RWPE2 (cell line): ENCODE data around the gene TLNRD1.
A peak's percentile ranks its signal among the peaks of the same experiment; 100 is the strongest.

Source experiments
- ATAC-seq: fragments of 200-7000 bp; cut with Tn5 transposase; 3 replicates; pipeline ENCODE4 v1.9.1; 2021; ENCODE audit warnings: low read depth
- DNase-seq: peaks from one replicate; pipeline ENCODE4 v3.0.0-alpha.2; 2020; ENCODE audit warnings: low spot score
- H3K27ac ChIP-seq: fragments of 450-650 bp; 2 replicates; pipeline ENCODE4 v1.5.1; 2017; ENCODE audit warnings: mild to moderate bottlenecking; ENCODE audit not compliant: poor library complexity, severe bottlenecking
- H3K27me3 ChIP-seq: fragments of 250-450 bp; sonication (Bioruptor Pico); 2 replicates; pipeline ENCODE4 v1.5.1; 2021; ENCODE audit warnings: mild to moderate bottlenecking, moderate library complexity; ENCODE audit not compliant: insufficient read depth, poor library complexity, severe bottlenecking
- H3K36me3 ChIP-seq: fragments of 250-450 bp; sonication (Bioruptor Pico); 2 replicates; pipeline ENCODE4 v1.5.1; 2020; ENCODE audit warnings: low read depth, mild to moderate bottlenecking, moderate library complexity
- H3K4me1 ChIP-seq: fragments of 250-450 bp; sonication (Bioruptor Pico); 2 replicates; pipeline ENCODE4 v1.5.1; 2021; ENCODE audit warnings: mild to moderate bottlenecking, moderate library complexity; ENCODE audit not compliant: insufficient read depth, poor library complexity, severe bottlenecking
- H3K4me3 ChIP-seq: fragments of 250-450 bp; sonication (Bioruptor Pico); 2 replicates; pipeline ENCODE4 v1.5.1; 2021; ENCODE audit warnings: mild to moderate bottlenecking, moderate library complexity; ENCODE audit not compliant: severe bottlenecking
- H3K9me3 ChIP-seq: fragments of 250-450 bp; sonication (Bioruptor Pico); 2 replicates; pipeline ENCODE4 v1.5.1; 2021; ENCODE audit warnings: mild to moderate bottlenecking, moderate library complexity; ENCODE audit not compliant: severe bottlenecking
- TF ChIP-seq, protein P1 (sequence below): fragments of 450-650 bp; IDR thresholded peaks from one replicate; pipeline ENCODE4 v1.5.1; 2017; ENCODE audit warnings: mild to moderate bottlenecking, moderate library complexity; ENCODE audit not compliant: poor library complexity, severe bottlenecking

The TLNRD1 gene

DNA sequence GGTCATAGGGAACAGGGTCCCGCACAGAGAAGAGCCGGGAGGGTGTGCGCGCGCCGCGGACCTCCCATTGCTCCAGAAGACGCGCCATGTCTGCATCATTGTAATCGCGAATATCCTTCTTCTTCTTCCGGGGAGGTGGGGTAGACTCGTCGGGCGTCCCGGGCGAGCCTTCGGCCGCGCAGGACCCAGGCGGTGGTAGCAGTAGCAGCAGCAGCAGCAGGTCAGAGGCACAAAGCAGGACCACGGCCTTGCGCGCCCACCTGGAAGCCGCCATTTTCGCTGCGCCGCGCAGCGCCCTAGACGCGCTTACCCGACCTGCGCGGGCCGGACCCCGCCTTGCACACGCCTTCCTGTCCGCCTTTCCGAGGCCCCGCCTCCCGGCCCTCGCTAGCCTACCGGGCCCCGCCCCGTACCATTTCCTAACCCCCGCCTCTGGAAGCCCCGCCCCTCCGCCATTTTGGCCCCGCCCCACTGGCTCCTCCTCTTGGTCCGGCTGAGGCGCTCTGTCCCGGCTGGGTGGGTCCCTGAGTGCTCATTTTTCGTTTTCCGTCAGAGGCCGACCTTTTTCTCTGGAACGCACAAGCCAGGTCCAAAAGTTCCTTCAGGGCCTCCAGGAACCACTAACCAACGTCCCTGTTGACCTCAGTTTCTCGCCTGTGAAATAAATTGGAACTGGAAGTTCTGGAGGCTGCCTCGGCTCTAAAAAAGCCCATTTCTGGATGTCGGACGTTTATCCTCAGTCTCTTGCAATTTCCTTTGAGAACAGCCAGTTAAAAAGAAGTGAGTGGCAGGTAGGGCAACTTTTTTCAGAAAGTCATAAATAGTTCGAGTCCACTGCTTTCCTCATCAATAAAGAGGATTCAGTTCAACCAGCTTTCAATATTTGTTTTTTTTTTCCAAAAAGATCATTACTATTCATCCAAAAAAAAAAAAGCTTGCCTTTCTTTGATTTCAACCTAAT is 10.9 kb upstream of the TLNRD1 start, which contains the start of gene MESD:
Gene MESD, minus strand, starts transcription at position 302 of the 961 bp plus-strand sequence. Its CDS starts 28 bp downstream, at position 274.
- no peaks in the 10 kb centered on the region for H3K9me3 ChIP-seq
- TF ChIP-seq, protein P1, sequence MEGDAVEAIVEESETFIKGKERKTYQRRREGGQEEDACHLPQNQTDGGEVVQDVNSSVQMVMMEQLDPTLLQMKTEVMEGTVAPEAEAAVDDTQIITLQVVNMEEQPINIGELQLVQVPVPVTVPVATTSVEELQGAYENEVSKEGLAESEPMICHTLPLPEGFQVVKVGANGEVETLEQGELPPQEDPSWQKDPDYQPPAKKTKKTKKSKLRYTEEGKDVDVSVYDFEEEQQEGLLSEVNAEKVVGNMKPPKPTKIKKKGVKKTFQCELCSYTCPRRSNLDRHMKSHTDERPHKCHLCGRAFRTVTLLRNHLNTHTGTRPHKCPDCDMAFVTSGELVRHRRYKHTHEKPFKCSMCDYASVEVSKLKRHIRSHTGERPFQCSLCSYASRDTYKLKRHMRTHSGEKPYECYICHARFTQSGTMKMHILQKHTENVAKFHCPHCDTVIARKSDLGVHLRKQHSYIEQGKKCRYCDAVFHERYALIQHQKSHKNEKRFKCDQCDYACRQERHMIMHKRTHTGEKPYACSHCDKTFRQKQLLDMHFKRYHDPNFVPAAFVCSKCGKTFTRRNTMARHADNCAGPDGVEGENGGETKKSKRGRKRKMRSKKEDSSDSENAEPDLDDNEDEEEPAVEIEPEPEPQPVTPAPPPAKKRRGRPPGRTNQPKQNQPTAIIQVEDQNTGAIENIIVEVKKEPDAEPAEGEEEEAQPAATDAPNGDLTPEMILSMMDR: no peak
- H3K36me3 ChIP-seq: peaks cover 19% of the 10 kb centered on the region
- peak within 1 kb of the TSS; percentile 50 for H3K27ac ChIP-seq
- H3K4me1 ChIP-seq: peaks cover 22% of the 10 kb centered on the region
- H3K4me3 ChIP-seq: peak within 1 kb of the TSS; percentile 98
- ATAC-seq (peak; percentile 94), DNase-seq (peak; percentile 99)
- H3K27me3 ChIP-seq: no peaks in the 10 kb centered on the region

DNA sequence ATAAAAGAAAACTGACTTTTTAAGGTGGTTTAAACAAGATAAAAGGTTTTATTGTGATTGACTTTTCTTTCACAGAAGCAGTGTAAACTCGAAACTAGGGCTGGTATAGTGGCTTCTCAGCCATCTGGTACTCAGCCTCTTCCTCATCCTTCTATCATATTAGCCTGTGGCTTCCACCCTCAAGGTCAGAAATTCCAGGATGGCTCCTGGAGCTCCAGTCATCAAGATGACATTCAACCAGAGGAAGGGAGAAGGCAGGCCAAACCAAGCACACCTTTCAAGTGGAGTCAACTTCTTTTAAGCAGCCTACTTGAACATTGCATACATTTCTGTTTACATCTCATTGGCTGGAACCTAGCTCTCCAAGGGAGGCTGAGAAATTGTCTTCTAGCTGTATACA is 9.8 kb upstream of the TLNRD1 start:
- Histone ChIP-seq H3K4me3 (no peak overlapping the region), H3K27me3 (no peaks in the 10 kb centered on the region), H3K9me3 (no peaks in the 10 kb centered on the region), H3K27ac (peak overlapping the region; percentile 50), H3K4me1 (peaks cover 17% of the 10 kb centered on the region), H3K36me3 (peaks cover 16% of the 10 kb centered on the region)
- ATAC-seq (no peak), DNase-seq (no peak)
- TF ChIP-seq, protein P1: no peak

DNA sequence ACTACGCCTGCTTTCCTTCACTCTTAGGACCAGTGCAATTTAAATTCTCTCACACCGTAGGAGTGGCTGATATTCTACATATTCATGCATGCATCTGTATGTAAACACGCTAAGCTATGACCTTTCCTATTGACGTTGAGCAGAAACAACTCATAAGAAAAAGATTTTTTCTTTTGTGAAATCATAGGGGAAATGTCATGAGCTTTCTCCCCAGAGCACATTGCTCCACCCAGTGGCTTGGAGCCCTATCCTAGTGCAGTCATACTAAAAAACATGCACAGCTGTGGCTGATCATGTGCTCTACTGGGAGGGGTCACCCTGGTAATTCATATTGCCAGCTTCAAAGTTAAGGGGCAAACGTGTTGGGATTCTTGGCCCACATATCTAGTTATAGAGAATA is 9.3 kb upstream of the TLNRD1 start:
- Histone ChIP-seq H3K27ac (no peak overlapping the region), H3K4me1 (peaks cover 17% of the 10 kb centered on the region), H3K27me3 (no peaks in the 10 kb centered on the region), H3K4me3 (no peak overlapping the region), H3K36me3 (peaks cover 11% of the 10 kb centered on the region), H3K9me3 (no peaks in the 10 kb centered on the region)
- ATAC-seq (no peak), DNase-seq (no peak)
- TF ChIP-seq, protein P1: peak; percentile 41

DNA sequence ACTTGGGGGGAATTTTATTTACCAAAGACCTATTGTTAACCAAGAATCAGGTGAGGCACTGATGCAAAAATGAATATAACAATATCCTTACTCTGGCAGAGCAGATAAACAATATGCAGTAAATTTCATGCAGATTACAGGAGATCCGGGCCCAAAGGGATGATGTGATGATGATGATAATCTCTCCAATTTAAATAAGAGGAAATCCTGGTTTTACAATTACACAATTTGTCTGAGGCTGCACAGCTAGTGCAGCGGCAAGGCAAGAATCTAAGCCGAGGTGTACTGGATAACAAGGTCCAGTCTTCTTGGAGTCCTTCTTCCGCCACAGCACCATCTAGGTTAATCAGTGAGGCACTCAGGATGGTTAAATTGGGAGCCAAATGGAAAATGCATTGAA is 8.7 kb upstream of the TLNRD1 start:
- TF ChIP-seq, protein P1: no peak
- H3K4me3 ChIP-seq: no peak overlapping the region
- H3K36me3 ChIP-seq: peaks cover 5% of the 10 kb centered on the region
- no peak overlapping the region for H3K27ac ChIP-seq
- H3K27me3 ChIP-seq: no peaks in the 10 kb centered on the region
- H3K4me1 ChIP-seq: peaks cover 16% of the 10 kb centered on the region
- DNase-seq (no peak), ATAC-seq (no peak)
- no peaks in the 10 kb centered on the region for H3K9me3 ChIP-seq

DNA sequence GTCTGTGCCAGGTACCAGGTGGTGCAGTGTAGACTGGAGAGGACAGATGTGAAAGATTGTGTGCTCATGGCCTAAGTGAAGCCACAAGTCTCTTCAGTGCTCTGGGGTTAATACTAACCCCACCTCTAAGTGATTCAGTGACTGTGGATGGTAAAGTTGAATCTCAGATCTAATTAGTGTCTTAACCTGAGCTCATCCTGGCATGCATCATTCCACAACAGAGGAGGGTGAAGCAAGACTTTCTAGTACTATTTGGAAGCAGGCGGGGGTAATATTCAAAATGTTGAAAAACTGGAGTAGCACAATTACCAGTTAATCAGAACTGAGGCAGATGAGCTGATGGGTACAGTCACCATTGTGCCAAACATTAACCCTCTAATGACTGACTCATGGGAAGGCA is 8.3 kb upstream of the TLNRD1 start:
- Histone ChIP-seq H3K27ac (no peak overlapping the region), H3K27me3 (no peaks in the 10 kb centered on the region), H3K9me3 (no peaks in the 10 kb centered on the region), H3K36me3 (peaks cover 5% of the 10 kb centered on the region), H3K4me1 (peaks cover 14% of the 10 kb centered on the region), H3K4me3 (no peak overlapping the region)
- DNase-seq (no peak), ATAC-seq (no peak)
- TF ChIP-seq, protein P1: no peak
